ENCODE measurements around the gene IGSF21.

Gene IGSF21

GRCh38 chr1:18397641-18398040 is 290.0 kb downstream of the IGSF21 start:
- no peak for TF ChIP-seq CTCF (conservative IDR thresholded peaks at IDR 0.05; ENCODE audit: low read depth)
- H3K27ac ChIP-seq = no peak overlapping the region
- ChIA-PET CTCF (interaction anchor here (0.6 kb wide), 1 partner anchor 10 kb away, joined by 3 read pairs; no protein-coding TSS in a partner anchor), POLR2A (ENCODE audit: low non-redundant PET) (no interaction called here)
- DNase-seq (ENCODE audit: low spot score) = no peak

GRCh38 chr1:18398791-18399530 is 291.4 kb downstream of the IGSF21 start:
- TF ChIP-seq CTCF (conservative IDR thresholded peaks at IDR 0.05; ENCODE audit: low read depth) = no peak
- ChIA-PET CTCF (no interaction called here), POLR2A (ENCODE audit: low non-redundant PET) (no interaction called here)
- H3K27ac ChIP-seq = no peak overlapping the region
- DNase-seq (ENCODE audit: low spot score) = no peak

- H3K27ac ChIP-seq = no peak overlapping the region
- DNase-seq (ENCODE audit: low spot score) = no peak
- ChIA-PET POLR2A (ENCODE audit: low non-redundant PET) (no interaction called here), CTCF (interaction anchor here (0.6 kb wide), 1 partner anchor 43 kb away, joined by 3 read pairs; no protein-coding TSS in a partner anchor)
- no peak for TF ChIP-seq CTCF (conservative IDR thresholded peaks at IDR 0.05; ENCODE audit: low read depth)
Observed at GRCh38 chr1:18400347-18401102, 292.9 kb downstream of the IGSF21 start.

GRCh38 chr1:18401921-18402320 is 294.3 kb downstream of the IGSF21 start:
- no peak for DNase-seq (ENCODE audit: low spot score)
- ChIA-PET POLR2A (ENCODE audit: low non-redundant PET) (no interaction called here), CTCF (interaction anchor here (0.8 kb wide), 1 partner anchor 173 kb away, joined by 3 read pairs; no protein-coding TSS in a partner anchor)
- no peak overlapping the region for H3K27ac ChIP-seq
- no peak for TF ChIP-seq CTCF (conservative IDR thresholded peaks at IDR 0.05; ENCODE audit: low read depth)

- no peak for TF ChIP-seq CTCF (conservative IDR thresholded peaks at IDR 0.05; ENCODE audit: low read depth)
- POLR2A ChIA-PET (ENCODE audit: low non-redundant PET) = no interaction called here
- CTCF ChIA-PET = no interaction called here
- DNase-seq (ENCODE audit: low spot score) = no peak
- no peak overlapping the region for H3K27ac ChIP-seq
Observed at GRCh38 chr1:18404460-18404859, 296.9 kb downstream of the IGSF21 start.

- POLR2A ChIA-PET (ENCODE audit: low non-redundant PET) = no interaction called here
- DNase-seq (ENCODE audit: low spot score) = no peak
- no peak for TF ChIP-seq CTCF (conservative IDR thresholded peaks at IDR 0.05; ENCODE audit: low read depth)
- CTCF ChIA-PET = no interaction called here
- H3K27ac ChIP-seq = no peak overlapping the region
Observed at GRCh38 chr1:18407166-18408045, 299.8 kb downstream of the IGSF21 start.
